Thyroid gland (tissue), 4 donors: ENCODE measurements around the gene CNTNAP1. TPM values are rescaled to one million over a fixed set of nuclear protein-coding genes. Genes with fewer than 3 reads are reported as not detected.

Source experiments
- DNase-seq, 2 donors: peaks; one replicate each; pipeline ENCODE4 v3.0.0-alpha.2; 2019
- H3K27ac ChIP-seq, 3 donors: fragments of 200-600 bp; sonication (generic); 1 replicate in 2 of 3; 2 replicates in 1 of 3; pipeline ENCODE4 v1.5.1; 2016 to 2019; ENCODE audit warnings: mild to moderate bottlenecking in 1 of 3, moderate library complexity in 1 of 3
- H3K27me3 ChIP-seq: fragments of 200-600 bp; sonication (generic); one replicate; pipeline ENCODE4 v1.5.1; 2019
- H3K36me3 ChIP-seq, 2 donors: fragments of 200-600 bp; sonication (generic); one replicate each; pipeline ENCODE4 v1.5.1; 2016 to 2019
- H3K4me1 ChIP-seq, 2 donors: fragments of 200-600 bp; sonication (generic); one replicate each; pipeline ENCODE4 v1.5.1; 2017 to 2019
- H3K4me3 ChIP-seq, 3 donors: fragments of 200-600 bp; sonication (generic); replicated peaks in 1 of 3; 1 replicate in 2 of 3; 2 replicates in 1 of 3; pipeline ENCODE4 v1.5.1; 2016; ENCODE audit warnings: mild to moderate bottlenecking in 1 of 3
- H3K9me3 ChIP-seq: fragments of 200-600 bp; sonication (generic); one replicate; pipeline ENCODE4 v1.5.1; 2017
- POLR2A ChIP-seq, 2 donors: fragments of 450-650 bp; IDR thresholded peaks; one replicate each; pipeline ENCODE4 v1.6.1; 2017; ENCODE audit warnings: antibody characterized with exemption in 2 of 2, mild to moderate bottlenecking in 2 of 2, moderate library complexity in 1 of 2
- WGBS, 2 donors: methylation state at CpG; one replicate each; pipeline ENCODE4 v1.1.5; 2017; 5-methylcytosine and 5-hydroxymethylcytosine counted together
- intact Hi-C: fragments of 100-400 bp; cut with DNase I; formaldehyde crosslinking; loops from one replicate; pipeline ENCODE4 v1.15.1; 2023
- total RNA-seq, 4 donors: library from RNA; depleted of rRNA; stranded (reverse); fragments of >200 nt; gene quantifications; one replicate each; pipeline ENCODE4 v1.2.3, GENCODE V29; 2016
- TF ChIP-seq, protein P1 (sequence below), 6 experiments: fragments of 200-600 bp in 3 of 6; fragments of 450-650 bp in 3 of 6; sonication (generic) in 3 of 6; IDR thresholded peaks; one replicate each; pipeline ENCODE4 v1.5.1; 2016 to 2019; ENCODE audit warnings: antibody characterized with exemption in 6 of 6, mild to moderate bottlenecking in 2 of 6, inconsistent platforms in 1 of 6, moderate library complexity in 1 of 6

The CNTNAP1 gene
- total RNA-seq, 4 donors from 2014 or later: 2.3 to 4.2 (median 2.5) TPM

DNA sequence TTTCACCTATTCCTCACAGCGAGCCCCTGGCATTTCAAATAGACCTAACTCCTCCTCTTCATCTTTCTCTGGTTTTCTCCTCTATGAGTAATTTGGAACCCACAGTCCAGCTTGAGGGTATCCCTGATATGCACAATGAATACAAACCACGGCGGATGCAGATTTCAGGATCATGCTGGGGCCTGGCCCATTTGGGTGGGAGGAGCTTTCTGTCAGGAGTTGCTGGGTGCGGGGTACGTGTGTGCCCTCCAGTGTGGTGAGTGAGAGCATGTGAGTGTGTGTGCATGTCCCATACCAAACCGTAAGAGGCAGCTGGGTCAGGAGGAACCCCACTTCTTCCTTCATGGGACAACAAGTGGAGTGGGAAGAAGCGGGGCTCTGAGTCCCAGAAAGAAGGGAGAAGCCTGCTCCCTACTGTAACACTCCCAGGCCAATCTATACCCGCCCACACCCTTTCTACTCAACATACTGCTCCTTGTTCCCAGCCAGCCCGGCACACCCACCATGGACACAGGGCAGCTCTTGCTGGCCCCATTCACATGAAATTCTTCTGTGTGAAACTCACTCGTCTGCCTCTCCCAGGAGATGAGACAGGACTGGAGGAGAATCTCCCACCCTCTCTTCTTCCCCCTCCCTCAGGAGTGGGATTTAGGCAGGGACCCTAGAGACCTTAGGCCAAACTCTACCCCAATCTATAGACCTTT lies 18.4 kb downstream of the CNTNAP1 start:
- Histone ChIP-seq H3K27ac (no peak overlapping the region), H3K4me1 (peaks cover 0 to 4% of the 10 kb centered on the region in 2 donors)
- WGBS, 2 donors: 85 to 87% methylated on average over 10 of the region's 10 CpGs

DNA sequence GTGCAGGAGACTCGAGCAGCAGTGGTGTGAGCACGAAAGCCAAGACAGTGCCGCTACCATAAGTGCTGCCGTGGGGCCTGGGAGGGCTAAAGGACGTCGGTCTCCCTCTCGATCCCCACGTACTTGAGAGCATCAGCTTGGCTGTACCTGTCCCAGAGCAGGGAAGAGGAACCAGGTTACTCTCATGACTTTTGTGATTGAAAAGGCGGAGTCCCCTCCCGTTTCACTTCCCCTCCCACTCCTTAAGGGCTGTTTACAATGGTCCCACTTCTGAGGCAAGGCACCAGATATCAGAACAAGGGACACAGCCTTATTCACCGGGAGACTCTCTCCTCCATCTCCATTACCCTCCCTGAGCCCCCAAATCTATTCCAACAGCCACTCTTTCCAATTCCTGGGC lies 20.1 kb downstream of the CNTNAP1 start:
- WGBS, 2 donors: 80 to 88% methylated on average over 11 of the region's 11 CpGs
- no peak for DNase-seq
- TF ChIP-seq, protein P1, sequence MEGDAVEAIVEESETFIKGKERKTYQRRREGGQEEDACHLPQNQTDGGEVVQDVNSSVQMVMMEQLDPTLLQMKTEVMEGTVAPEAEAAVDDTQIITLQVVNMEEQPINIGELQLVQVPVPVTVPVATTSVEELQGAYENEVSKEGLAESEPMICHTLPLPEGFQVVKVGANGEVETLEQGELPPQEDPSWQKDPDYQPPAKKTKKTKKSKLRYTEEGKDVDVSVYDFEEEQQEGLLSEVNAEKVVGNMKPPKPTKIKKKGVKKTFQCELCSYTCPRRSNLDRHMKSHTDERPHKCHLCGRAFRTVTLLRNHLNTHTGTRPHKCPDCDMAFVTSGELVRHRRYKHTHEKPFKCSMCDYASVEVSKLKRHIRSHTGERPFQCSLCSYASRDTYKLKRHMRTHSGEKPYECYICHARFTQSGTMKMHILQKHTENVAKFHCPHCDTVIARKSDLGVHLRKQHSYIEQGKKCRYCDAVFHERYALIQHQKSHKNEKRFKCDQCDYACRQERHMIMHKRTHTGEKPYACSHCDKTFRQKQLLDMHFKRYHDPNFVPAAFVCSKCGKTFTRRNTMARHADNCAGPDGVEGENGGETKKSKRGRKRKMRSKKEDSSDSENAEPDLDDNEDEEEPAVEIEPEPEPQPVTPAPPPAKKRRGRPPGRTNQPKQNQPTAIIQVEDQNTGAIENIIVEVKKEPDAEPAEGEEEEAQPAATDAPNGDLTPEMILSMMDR (IDR thresholded peaks at IDR 0.05): no peak
- no peak for TF ChIP-seq POLR2A (IDR thresholded peaks at IDR 0.05)
- H3K27ac ChIP-seq: no peak overlapping the region
- intact Hi-C loops: no loop called here
- peaks cover 61 to 72% of the 10 kb centered on the region in 2 donors for H3K36me3 ChIP-seq
- no peak overlapping the region for H3K4me3 ChIP-seq
- peaks cover 0 to 4% of the 10 kb centered on the region in 2 donors for H3K4me1 ChIP-seq
- H3K9me3 ChIP-seq: no peaks in the 10 kb centered on the region
- no peaks in the 10 kb centered on the region for H3K27me3 ChIP-seq

More for the DNA sequence above, 18.4 kb downstream of the CNTNAP1 start:
- intact Hi-C loops: no loop called here
- H3K27me3 ChIP-seq: no peaks in the 10 kb centered on the region
- no peaks in the 10 kb centered on the region for H3K9me3 ChIP-seq
- no peak for DNase-seq
- H3K36me3 ChIP-seq: peaks cover 46 to 55% of the 10 kb centered on the region in 2 donors
- no peak overlapping the region for H3K4me3 ChIP-seq
- TF ChIP-seq, protein P1 (IDR thresholded peaks at IDR 0.05): no peak
- no peak for TF ChIP-seq POLR2A (IDR thresholded peaks at IDR 0.05)

DNA sequence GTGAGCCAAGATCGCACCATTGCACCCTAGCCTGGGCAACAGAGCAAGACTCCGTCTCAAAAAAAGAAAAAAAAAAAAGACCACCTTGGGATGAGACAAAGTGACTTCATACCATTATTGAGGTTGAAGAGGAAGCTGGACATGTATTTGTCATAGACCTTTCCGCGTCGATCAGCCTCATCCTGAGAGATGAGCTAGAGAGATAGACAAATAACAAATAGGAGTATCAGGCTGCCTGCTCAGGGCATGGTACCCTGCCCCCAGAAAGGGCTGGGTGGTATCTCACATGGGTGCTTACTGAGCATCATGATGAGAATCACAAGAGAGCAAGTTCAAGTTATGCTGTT lies 22.1 kb downstream of the CNTNAP1 start:
- WGBS, 2 donors: 90 to 91% methylated on average over 5 of the region's 5 CpGs
- intact Hi-C loops: no loop called here
- DNase-seq: no peak
- Histone ChIP-seq H3K36me3 (peaks cover 81 to 90% of the 10 kb centered on the region in 2 donors), H3K4me1 (peaks cover 0 to under 1% of the 10 kb centered on the region in 2 donors), H3K27ac (no peak overlapping the region), H3K9me3 (no peaks in the 10 kb centered on the region), H3K4me3 (no peak overlapping the region), H3K27me3 (no peaks in the 10 kb centered on the region)
- TF ChIP-seq, protein P1 (IDR thresholded peaks at IDR 0.05): no peak
- TF ChIP-seq POLR2A (IDR thresholded peaks at IDR 0.05): no peak

- Histone ChIP-seq H3K9me3 (no peaks in the 10 kb centered on the region), H3K27me3 (no peaks in the 10 kb centered on the region), H3K4me3 (no peak overlapping the region), H3K36me3 (peaks cover 86 to 96% of the 10 kb centered on the region in 2 donors), H3K27ac (no peak overlapping the region), H3K4me1 (no peaks in the 10 kb centered on the region)
- intact Hi-C loops: no loop called here
- no peak for DNase-seq
- no peak for TF ChIP-seq POLR2A (IDR thresholded peaks at IDR 0.05)
- TF ChIP-seq, protein P1 (IDR thresholded peaks at IDR 0.05): no peak
- WGBS, 2 donors: 89 to 91% methylated on average over 8 of the region's 8 CpGs
Observed at GRCh38 chr17:42704837-42705494, 22.6 kb downstream of the CNTNAP1 start.

- intact Hi-C loops: no loop called here
- Histone ChIP-seq H3K9me3 (no peaks in the 10 kb centered on the region), H3K27me3 (no peaks in the 10 kb centered on the region), H3K4me3 (no peak overlapping the region), H3K27ac (no peak overlapping the region), H3K4me1 (no peaks in the 10 kb centered on the region), H3K36me3 (peaks cover 94 to 96% of the 10 kb centered on the region in 2 donors)
- no peak for DNase-seq
- 80 to 86% methylated on average over 5 of the region's 5 CpGs for WGBS, 2 donors
- TF ChIP-seq, protein P1 (IDR thresholded peaks at IDR 0.05): no peak
- no peak for TF ChIP-seq POLR2A (IDR thresholded peaks at IDR 0.05)
Observed at GRCh38 chr17:42706732-42707131, 24.4 kb downstream of the CNTNAP1 start.
